NCI-H748 treated with DMSO at 0.1 percent for 48 hours (cell line): Measurements from ENCODE around the gene OR52E2.
"Not testable (repeated sequence)": the region's sequence is repeated elsewhere in the genome, so short reads cannot be mapped to it uniquely, and the experiment has no call there.

ENCODE experiments used
- DNase-seq: peaks from one replicate; lab custom pipeline; 2025; lab: John Stamatoyannopoulos, UW

Gene OR52E2

DNA sequence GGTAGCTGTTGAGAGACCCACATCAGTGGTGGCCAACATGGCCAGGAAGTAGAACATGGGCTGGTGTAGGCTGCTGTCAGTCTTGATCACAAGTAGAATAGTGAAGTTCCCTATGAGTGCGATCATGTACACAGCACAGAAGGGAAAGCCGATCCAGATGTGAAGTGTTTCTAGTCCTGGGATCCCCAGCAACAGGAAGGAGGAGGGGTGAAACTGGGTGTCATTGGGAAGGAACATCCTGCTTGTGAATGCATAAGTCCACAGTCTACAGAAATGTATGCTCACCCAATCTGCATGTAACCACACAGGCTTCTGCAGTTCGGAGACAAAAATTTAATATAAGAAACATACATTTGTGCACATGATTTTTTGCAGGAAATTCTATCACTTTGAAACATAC, at the start of gene OR52E2:
OR52E2 (minus strand) TSS at position 237 of the 400 bp plus-strand sequence; CDS start at position 237, 0 bp downstream.
- DNase-seq: no peak

DNA sequence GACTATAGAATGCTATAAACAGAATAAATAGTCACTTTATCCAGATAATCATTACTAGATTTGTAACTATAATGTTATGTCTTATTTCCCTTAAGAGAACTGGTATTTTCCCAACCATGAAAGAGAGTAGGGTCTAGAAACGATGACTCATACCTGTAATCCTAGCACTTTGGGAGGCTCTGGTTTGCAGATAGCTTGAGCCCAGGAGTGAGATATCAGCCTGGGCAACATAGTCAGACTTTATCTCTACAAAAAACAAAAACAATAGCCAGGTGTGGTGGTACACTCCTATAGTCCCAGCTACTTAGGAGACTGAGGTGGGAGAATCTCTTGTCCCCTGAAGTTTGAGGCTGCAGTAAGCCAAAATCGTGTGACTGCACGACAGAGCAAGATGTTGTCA, 47.9 kb upstream of the OR52E2 start:
- no peak for DNase-seq

DNA sequence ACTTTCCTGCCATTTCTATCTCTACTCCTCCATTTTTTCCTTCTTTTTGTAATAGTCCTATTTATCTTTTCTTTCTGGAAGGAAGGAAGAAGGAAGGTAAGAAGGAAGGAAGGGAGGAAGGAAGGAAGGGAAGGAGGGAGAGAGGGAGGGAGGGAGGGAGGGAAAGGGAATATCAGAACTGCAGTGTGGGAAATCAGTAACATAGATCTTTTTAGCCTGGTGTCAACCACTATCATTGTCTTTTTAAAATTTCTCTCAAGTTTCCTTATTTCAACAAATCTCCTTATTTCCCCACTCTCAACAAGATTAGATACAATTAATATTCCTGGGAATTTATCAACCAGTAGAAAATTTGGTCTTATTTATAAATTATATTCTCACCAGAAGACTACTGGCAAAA, 43.6 kb upstream of the OR52E2 start:
- no peak for DNase-seq

DNA sequence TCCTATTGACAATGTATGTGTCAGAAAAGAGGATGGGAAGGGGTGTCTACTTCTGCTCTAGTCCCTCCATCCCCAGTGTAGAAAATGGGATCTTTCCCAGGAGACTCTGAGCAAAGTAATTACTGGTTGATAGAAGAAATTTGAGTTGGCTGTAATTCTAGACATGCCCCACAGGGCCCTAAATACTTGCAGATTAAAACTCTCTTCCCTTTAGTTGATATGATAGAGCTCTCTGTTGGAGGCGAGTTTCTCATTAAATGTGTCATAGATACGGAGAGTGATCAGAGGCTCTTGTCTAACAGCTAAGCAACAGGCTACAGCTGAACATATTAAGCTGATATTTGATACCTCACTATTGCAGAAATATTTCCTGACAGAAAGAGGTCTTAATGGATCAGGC, 42.8 kb upstream of the OR52E2 start:
- no peak for DNase-seq

DNA sequence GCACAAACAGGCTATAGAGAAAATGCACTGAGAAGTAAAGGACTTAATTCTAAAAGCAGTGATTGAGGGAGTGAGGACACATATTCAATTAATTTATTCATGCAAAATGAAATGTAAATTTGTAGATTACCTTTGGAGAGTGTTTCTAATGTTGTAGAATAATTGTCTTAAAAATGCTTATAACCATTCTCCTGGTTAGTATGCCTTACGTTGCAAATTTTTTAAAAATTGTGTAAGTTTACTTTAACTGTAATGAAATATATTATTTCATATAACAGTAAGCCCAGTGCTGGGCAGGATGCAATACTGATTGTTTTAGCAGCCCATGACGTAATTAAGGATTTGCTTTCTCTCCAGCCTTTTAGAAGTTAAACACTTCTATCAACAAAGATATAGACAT, 36.6 kb upstream of the OR52E2 start:
- DNase-seq: no peak

DNA sequence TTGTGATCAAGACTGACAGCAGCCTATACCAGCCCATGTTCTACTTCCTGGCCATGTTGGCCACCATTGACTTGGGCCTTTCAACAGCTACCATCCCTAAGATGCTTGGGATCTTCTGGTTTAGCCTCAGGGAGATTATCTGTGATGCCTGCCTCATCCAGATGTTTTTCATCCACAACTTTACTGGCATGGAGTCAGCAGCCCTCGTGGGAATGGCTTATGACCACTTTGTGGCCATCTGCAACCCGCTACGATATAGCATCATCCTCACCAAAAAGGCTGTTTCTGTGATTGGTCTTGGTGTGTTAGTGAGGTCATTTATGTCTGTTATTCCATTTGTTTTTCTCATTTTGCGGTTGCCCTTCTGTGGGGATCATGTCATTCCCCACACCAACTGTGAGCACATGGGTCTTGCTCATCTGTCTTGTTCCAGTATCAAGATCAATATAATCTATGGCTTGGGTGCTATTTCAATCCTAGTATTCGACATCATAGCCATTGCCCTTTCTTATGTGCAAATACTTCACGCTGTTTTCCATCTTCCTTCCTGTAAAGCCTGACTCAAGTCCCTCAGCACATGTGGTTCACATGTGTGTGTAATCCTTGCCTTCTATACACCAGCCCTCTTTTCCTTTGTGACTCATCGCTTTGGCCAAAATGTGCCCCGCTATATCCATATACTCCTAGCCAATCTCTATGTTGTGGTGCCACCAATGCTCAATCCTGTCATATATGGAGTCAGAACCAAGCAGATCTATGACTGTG, 33.6 kb upstream of the OR52E2 start:
- no peak for DNase-seq

DNA sequence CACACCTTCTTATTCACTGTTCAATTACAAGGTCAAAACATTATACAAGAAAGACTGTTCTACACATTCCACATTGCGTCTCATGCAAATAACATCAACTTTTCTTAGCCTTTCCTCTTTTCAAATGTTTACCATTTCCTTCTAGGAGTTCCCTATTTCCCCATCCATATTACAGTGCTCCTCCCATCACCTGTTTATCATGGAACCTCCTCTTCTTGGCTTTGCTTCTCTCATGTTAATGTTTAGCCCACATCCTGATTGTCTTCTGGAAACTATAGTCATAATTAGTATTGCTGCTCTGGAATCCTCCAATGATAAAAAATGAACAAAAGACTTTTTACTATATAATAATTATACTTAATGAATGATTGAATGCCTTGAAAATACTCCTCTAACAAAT, 31.2 kb upstream of the OR52E2 start:
- no peak for DNase-seq

DNA sequence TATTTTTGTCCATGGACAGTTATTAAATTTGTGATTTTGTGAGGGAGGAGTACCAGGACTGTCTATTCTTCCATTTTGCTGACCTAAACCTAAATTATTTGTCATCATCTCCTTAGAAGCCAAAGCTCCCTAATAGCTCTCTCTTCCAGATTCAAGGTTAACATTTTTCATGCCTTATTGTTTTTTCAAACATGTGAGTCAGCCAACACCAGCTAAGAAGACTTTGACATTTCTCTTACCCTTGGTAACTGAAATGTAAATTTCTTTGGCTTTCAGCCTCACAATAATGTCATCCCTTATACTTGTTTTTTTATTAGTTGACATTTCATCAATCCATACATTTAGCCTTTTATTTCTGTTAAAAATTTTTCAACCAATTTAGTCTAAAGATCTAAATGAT, 29.1 kb upstream of the OR52E2 start:
- no peak for DNase-seq

DNA sequence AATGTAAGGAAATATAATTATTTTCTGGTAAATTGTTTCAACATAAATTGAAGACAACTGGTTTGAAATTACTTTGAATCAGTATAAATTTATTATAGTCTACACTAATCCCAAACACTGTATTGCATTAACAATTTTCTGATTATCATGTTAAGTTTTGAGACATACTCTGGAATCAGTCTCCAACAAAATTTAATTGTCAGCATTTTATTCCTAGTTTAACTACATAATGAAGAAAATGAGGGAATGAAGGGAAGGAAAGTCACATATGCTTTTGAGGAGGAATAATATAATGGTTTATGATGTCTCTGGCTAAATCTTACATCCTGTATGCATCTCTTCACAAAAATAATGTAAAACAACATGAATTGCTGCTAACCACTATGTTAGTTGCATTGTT, 24.2 kb upstream of the OR52E2 start:
- DNase-seq: no peak

DNA sequence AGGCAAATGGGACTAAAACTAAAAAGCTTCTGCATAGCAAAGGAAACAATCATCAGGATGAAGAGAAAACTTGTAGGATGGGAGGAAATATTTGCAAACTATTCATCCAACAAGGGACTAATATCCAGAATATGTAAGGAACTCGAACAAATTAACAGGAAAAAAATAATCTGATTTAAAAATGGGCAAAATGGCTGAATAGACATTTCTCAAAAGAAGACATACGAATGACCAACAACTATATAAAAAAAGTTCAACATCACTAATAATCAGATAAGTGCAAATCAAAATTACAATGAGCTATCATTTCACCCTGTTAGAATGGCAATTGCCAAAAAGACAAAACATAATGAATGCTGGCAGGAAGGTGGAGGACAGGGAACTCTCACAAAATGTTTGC, 22.0 kb upstream of the OR52E2 start:
- no peak for DNase-seq

DNA sequence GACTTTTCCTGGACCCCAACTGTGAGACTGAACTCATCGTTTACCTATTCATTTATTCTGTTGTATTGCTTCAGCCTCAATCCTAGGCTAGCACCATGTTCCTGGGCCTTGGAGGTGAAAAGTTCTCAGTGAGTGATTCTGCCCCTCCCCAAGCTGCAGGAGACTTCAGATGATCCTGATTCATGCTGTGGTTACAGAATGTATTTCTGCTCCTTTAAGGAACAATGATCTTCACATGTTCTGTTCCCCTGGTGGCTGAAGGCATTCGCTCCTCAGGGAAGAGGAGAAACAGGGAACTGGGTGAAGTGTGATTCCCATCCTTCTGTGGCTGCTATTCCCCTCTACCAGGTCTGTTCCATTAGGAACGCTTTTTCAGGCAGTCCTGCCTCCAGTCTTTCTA, 12.4 kb upstream of the OR52E2 start:
- no peak for DNase-seq

DNA sequence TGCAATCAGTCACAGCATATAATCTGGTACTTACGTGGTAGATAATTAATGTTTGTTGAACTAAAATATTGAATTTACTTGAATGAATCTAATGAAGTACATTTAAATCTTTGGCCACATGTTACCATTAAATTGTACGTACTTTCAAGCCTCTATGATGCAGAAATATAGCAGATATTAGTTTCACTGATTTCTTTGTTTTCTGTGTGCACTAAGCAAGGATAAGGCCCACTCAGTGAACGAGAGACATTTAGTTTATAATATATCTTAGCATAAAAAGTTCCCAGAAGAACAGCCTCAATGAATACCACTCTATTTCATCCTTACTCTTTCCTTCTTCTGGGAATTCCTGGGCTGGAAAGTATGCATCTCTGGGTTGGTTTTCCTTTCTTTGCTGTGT, 9.8 kb upstream of the OR52E2 start, which contains the start of gene OR52E1:
OR52E1 (plus strand) TSS at position 301 of the 400 bp plus-strand sequence.
- DNase-seq: no peak

DNA sequence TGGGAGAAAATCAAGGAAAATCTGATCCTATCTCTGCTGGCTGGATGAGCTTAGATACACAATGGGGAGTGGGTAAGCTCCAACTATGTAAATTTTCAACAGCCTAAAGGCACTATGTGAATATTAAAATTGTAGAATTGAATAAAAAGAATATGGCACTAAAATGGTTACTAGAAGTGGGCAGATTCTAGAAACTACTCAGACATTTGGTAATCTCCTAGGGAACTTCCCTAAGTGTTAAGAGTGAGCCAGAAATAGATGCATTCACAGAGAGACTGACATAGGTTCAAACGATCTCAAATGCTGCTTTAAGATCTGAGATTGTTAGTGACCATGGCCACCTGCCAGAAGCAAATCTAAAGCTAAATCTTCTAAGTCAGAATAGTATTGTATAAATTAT, 5.6 kb upstream of the OR52E2 start:
- no peak for DNase-seq

DNA sequence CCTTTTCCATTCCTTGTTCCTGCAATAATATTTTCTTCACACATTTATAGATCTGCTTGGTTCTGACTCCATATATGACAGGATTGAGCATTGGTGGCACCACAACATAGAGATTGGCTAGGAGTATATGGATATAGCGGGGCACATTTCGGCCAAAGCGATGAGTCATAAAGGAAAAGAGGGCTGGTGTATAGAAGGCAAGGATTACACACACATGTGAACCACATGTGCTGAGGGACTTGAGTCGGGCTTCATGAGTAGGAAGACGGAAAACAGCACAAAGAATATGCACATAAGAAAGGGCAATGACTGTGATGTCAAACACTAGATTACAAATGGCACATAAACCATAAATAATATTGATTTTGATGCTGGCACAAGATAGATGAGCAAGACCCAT, 748 bp downstream of the OR52E2 start:
- DNase-seq: not testable (repeated sequence)

DNA sequence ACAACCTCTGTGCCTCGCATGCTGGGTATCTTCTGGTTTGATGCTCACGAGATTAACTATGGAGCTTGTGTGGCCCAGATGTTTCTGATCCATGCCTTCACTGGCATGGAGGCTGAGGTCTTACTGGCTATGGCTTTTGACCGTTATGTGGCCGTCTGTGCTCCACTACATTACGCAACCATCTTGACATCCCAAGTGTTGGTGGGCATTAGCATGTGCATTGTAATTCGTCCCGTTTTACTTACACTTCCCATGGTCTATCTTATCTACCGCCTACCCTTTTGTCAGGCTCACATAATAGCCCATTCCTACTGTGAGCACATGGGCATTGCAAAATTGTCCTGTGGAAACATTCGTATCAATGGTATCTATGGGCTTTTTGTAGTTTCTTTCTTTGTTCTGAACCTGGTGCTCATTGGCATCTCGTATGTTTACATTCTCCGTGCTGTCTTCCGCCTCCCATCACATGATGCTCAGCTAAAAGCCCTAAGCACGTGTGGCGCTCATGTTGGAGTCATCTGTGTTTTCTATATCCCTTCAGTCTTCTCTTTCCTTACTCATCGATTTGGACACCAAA, 12.6 kb downstream of the OR52E2 start:
- DNase-seq: no peak

DNA sequence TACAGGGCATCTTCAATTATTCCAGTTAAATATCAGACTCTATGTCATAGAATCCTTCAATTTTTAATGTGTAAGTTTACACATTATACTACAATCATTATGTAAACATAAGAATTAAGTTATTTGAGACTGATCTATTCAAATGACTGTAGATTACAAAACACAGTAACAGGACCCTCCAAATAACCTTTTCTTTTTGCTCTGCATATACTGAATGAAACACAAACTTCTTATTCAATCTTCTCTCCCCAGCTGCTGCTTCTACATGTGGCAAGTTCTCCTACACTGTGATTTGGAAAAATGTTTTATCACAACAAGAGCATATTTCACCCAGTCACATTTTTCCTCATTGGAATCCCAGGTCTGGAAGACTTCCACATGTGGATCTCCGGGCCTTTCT, 13.2 kb downstream of the OR52E2 start, which contains the start of gene OR52J3:
OR52J3 (plus strand) TSS at position 301 of the 400 bp plus-strand sequence; CDS start at position 301, 0 bp downstream.
- DNase-seq: no peak

DNA sequence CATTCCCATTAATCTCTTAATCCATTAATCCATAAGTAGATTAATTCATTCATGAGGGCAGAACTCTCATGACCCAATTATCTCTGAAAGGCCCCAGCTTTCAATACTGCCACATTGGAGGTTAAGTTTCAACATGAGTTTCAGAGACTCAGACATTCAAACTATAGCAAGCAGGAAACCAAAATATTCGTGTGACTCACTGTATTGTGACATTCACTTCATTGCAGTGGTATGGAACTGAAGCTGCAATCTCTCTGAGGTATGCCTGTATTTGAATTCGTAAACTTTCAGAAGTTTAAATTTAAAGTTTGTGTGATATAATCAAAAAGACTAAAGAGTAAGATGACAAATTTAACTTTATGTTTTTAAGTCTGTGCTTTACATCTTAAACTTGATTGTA, 16.0 kb downstream of the OR52E2 start:
- DNase-seq: no peak

DNA sequence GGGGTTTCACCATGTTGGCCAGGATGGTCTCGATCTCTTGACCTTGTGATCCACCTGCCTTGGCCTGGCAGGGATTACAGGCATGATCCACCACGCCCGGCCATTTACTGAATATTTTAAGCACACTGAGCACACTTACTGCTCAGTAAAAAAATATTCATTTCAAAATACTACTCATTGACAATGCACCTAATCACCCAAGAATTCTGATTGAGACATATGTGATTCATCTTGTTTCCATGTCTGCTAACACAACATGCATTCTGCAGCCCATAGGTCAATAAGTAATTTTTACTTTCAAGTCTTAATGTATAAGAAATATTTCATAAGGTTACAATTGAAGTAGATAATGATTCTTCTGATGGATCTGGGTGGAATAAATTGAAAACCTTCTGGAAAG, 17.3 kb downstream of the OR52E2 start:
- no peak for DNase-seq

DNA sequence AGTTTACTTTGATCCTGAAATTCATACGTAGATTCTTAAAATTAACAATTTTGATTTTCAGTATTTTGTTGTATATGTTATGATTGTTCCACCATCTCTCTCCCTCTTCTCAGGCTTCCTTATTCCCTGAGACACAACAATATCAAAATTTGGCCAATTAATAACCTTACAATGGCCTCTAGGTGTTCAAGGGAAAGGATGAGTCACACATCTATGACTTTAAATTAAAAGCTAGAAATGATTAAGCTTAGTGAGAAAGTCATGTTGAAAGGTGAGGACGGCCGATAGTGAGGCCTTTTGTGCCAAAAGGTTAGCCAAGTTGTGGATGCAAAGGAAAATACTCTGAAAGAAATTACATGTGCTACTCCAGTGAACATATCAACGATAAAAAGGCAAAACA, 18.6 kb downstream of the OR52E2 start:
- DNase-seq: no peak

DNA sequence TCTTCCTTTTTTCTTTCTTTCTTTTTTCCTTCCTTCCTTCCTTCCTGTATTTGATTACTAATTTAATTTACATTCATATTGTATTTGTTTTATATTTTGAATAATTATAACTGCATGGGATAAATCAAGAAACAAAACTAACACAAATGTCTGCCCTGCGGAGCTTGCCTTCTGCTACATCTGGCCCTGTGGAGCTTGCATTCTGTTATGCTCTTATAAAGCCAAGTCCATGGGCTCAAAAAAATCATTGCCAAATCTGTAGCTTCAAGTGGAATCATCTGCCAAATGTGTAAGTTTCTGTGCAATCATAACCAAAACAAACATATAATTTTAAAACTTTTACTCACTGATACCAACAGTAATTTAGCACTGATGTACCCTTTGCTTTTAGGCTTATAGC, 21.1 kb downstream of the OR52E2 start:
- no peak for DNase-seq

DNA sequence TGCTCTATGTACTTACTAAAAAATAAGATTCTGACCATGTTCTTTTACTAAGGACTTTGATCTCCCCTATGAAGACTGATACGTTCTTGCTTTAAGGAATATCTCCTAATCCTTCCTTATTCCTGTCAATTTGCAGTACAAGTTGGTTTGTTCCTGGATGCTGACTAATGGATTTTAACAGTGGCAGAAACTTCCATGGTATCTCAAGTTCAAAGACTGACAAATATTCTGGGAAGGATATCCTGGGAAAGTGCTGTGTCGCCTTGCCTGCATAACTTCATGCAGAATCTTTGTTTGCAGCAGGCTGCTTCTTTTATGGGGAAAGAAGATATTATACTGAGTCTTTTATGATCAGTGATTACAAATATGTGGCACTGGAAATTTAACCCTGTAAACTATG, 21.5 kb downstream of the OR52E2 start:
- DNase-seq: no peak

DNA sequence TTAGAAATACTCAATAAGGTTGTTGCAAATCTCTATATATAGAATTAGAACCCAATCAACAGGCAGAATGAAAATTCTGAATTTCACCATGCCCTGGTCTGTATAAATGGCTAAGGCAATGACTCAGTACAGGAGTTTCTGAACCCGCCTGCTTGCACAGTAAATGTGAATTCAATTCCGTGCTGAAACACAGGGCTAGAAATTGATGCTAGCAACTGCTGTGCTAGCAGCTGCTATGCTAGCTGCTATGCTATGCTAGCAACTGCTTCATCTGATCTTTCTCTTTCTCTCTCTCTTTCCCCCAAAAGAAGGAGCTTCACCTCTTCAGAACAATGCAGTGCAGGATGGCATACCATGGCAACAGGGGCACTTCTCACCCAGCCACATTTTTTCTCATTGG, 22.8 kb downstream of the OR52E2 start:
- DNase-seq: no peak

DNA sequence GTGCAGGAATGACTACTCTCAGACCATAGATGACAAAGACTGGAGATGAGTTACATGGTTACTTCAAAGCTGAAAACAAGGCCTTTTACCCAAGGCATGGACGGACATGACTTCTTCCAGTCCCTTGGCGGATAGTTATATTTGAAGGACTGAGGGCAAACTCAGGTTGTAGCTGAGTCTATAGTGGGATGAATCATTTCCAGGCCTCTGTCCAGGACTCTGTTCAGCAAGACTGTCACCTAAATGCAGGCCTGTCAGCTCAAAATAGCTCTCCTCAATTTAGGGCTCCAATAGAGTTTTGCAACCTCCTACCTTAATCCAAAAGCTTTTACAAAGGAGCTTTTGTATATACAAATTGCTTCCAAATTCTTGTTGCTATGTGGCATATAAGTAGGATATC, 37.4 kb downstream of the OR52E2 start:
- no peak for DNase-seq

DNA sequence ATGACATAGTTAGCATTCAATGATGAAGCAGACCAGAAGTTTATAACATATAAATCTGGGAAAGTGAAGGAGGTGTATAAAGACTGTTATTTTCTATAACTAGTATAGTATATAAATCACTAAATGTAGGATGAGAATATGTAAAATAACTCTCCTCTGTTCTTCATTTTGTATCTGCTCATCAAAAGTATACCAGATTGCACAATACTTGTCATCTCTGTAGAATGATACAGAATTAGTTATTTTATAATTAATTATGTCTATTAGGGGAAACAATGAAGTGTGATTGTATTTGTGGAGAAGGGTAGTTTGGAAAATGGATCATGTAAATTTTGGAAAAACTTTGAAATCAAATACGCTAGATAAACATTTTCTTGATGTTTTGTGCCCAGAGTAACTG, 46.4 kb downstream of the OR52E2 start:
- DNase-seq: no peak
